NCI-H524 (cell line): Measurements from ENCODE around the gene RPTOR.
"Not testable (repeated sequence)": the region's sequence is repeated elsewhere in the genome, so short reads cannot be mapped to it uniquely, and the experiment has no call there.

Experiments used
- DNase-seq, 2 experiments: peaks; one replicate each; lab custom pipeline; 2025; lab: John Stamatoyannopoulos, UW

The RPTOR gene

GRCh38 chr17:80616705-80617104 lies 72.1 kb downstream of the RPTOR start:
- DNase-seq = no peak

DNA sequence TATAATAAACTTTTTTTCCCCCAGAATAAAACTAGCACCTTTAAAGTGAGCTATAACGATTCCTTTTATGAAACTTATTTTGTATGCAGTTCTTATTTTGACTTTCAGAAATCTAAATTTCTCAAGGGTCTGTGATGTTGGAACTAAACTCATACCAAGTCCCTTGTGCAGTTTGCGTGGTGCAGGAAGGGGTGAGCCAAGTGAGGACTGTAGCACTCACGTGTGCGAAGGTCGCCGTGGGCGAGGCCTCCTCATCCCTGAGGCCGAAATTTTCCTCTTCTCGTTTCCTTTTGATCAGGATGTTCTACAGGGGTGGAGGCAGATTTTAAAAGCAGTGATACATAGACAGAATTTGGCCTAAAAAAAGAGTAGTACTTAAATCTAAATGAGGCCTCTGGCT lies 73.7 kb downstream of the RPTOR start:
- DNase-seq = no peak

GRCh38 chr17:80619535-80620235 lies 75.0 kb downstream of the RPTOR start:
- DNase-seq = no peak

DNA sequence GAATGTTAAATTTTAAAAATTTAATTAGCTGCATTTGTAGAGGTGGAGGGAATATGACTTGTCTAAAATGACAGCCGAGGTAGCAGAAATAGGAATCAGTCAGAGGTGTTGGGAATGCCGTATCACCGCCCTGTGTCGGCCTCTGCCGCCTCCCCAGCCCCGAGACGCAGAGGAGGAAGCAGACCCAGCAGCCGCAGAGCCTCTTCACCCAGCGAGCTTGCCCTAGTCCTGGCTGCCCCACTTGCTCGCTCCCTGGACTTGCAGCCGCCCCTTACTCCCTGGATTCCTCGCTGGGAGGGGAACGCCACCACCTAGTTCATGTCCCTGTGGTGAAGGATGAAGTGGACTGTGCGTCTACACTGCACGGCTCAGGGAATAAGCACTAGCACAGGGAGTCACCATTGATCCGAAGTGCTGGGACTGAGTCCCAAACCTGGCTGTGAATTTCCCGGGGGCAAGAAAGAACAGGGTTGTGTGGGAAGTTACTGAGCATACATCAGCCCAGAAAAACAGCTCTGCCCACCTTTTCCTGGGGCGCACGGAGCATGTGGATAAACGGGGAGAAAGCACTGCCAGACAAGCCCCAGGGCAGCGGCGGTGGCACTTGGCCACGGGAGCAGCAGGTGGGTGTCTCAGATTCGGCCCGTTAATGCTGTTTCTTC lies 76.8 kb downstream of the RPTOR start:
- no peak for DNase-seq

- DNase-seq = no peak
These were observed 77.3 kb downstream of the RPTOR start for GRCh38 chr17:80621997-80622357.

DNA sequence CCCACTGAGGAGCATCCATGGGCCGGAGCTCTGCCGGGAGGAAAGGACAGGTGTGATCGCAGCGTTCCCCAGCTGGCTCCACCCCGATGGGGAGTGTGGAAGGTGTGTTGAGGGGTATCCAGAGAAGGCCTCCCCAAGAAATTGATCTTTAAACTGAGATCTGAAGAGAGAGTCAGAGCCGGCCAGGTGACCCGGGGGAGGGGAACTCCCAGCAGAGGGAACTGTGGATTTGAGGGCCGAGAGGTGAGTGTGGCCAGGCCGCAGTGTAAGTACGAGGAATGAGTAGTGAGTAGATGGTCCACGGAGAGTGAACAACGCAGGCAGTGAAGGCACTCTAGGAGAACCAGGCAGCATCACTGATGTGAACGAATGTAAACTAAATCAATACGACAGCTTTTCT lies 80.2 kb downstream of the RPTOR start:
- no peak for DNase-seq

DNA sequence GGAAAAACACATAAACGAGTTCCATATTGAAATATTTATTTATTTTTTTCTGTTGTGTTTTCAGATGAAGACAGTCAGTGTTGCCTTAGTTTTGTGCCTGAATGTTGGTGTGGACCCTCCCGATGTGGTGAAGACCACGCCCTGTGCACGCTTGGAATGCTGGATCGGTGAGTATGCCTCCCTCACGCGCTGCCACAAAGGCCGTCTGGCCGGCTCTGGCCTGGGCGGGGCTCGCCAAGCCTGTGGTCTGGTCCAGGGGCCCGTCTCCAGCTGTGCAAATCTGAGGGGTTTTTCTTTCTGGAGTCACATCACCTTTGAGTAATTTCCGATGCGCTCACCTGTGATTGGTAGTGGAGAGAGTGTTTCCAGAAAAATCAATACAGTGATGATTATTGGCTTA lies 81.0 kb downstream of the RPTOR start:
- DNase-seq = no peak

DNA sequence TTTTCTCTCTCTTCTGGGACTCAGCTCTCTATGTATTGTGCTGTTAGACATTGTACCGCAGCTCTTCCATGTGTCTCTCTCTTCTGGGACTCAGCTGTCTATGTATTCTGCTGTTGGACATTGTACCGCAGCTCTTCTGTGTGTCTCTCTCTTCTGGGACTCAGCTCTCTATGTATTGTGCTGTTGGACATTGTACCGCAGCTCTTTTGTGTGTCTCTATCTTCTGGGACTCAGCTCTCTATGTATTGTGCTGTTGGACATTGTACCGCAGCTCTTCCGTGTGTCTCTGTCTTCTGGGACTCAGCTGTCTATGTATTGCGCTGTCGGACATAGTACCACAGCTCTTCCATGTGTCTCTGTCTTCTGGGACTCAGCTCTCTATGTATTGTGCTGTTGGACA lies 84.2 kb downstream of the RPTOR start:
- DNase-seq = not testable (repeated sequence)

GRCh38 chr17:80629298-80630028 lies 84.8 kb downstream of the RPTOR start:
- no peak for DNase-seq

DNA sequence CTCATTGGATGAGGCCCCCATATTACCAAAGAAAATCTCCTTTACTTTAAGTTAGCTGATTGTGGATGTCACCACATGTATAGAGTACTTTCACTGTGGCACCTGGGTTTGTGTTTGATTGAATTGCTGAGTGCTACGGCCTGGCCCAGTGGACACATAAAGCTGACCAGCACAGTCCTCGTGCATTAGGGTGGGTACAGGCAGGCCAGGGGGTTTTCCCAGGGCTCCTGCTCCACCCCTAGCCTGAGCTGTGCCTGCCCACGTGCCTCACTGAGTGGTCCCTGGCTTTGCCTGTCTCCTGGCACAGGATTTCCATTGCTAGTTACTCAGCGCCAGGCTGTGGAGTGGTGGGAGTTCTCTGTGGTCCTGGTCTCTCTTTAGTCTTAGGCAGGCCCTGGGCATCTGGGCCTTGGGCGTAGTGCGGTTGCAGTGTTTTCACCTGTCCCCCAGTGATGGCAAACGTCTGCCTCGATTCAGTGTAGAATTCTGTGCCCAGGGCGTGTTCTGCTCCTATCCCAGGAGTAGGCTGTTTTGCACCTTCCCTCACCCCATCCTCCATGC lies 86.0 kb downstream of the RPTOR start:
- DNase-seq = no peak

DNA sequence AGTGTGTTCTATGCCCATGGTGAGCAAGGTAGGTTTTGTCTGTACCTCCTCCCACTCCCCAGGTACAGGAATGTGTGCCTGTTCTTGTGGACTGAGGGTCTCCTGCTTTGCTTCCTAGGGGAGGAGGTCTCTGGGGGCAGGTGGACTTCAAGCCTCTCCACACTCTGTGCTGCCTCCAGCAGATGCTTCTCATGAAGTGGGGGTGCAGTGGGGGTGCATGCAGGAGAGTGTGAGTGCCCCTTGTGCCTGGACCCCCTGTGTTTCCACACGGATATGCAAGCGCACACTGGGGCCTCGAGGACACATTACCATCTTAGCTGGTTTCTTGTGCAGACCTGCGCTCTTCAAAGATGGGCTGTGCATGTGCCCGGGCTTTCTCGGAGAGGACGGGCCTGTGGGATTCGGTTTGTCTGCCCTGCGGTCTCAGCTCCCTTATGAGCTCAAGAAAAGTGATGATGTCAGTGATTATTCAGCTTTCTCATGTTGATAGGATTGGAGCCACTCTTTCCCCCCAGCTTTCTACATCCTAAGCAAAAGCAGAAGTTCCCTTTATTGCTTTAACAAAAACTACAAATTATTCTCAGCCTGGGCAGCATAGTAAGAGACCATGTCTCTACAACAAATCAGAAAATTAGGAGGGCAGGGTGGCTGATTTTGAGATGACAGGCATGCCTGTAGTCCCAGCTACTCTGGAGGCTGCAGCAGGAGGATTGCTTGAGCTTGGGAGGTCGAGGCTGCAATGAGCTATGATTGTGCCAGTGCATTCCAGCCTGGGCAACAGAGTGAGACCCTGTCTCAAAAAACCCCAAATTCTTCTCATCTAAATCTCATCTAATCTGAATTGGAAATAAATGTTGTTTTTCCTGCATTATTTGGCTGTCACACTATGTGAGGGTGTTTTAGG lies 86.8 kb downstream of the RPTOR start:
- DNase-seq = no peak

GRCh38 chr17:80632046-80632581 lies 87.5 kb downstream of the RPTOR start:
- DNase-seq = no peak

DNA sequence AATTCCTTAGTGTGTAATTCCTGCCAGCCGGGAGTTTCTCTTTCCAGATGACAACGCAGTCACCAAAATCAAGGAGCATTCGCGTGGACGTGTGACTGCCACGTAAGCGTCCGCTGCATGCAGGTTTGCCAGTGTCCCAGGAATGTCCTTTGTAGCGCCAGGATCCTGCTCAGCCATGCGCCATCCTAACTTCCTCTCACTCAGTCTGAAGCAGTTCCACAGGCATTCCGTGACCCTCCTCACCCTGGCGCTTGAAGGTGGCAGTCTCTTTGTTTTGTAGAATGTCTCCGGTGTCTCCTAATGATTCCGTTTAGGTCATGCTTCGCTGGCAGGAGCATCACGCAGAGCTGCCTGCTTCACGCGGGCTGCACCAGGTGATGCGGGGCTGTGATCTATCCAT lies 88.6 kb downstream of the RPTOR start:
- DNase-seq = no peak

DNA sequence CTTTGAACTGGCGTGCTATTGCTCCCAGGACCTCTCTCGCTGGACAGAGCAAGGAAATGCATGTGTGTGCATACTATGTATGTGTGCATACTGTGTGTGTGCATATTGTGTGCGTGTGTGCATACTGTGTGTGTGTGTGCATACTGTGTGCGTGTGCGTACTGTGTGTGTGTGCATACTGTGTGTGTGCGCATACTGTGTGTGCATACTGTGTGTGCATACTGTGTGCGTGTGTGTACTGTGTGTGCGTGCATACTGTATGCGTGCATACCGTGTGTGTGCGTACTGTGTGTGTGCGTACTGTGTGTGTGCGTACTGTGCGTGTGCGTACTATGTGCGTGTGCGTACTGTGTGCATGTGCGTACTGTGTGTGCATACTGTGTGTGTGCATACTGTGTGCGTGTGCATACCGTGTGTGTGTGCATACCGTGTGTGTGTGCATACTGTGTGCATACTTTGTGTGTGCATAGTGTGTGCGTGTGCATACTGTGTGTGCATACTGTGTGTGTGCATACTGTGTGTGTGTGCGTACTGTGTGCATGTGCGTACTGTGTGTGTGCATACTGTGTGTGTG lies 89.4 kb downstream of the RPTOR start:
- no peak for DNase-seq

GRCh38 chr17:80636361-80637018 lies 91.9 kb downstream of the RPTOR start:
- no peak for DNase-seq

- no peak for DNase-seq
These were observed 92.6 kb downstream of the RPTOR start for GRCh38 chr17:80637048-80637781.

- no peak for DNase-seq
These were observed 95.0 kb downstream of the RPTOR start for GRCh38 chr17:80639658-80640057.

- no peak for DNase-seq
These were observed 95.9 kb downstream of the RPTOR start for GRCh38 chr17:80640366-80641084.
